ENCODE results near the gene ITCH. TPM values are rescaled to one million over a fixed set of nuclear protein-coding genes. Genes with fewer than 3 reads are reported as not detected.
"Not testable (repeated sequence)": the region's sequence is repeated elsewhere in the genome, so short reads cannot be mapped to it uniquely, and the experiment has no call there.

Gene ITCH
- polyA plus RNA-seq, 5 donors, result 28.0 to 49.2 (median 43.7) TPM

DNA sequence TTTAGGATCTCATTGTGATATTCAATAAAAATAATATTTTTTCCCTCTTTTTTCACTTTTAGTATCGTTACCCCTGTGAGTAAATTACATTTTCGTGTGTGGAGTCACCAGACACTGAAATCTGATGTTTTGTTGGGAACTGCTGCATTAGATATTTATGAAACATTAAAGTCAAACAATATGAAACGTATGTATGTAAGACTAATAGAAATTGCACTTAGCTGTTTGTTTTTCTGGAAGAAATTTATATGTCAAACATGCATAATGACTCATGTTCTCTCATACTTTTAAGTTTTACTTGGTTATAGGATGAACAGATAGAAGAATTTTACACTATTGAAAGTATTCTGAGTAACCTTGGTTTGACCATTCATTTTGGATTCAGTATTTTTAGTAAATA lies 49.4 kb downstream of the ITCH start:
- DNase-seq, result no peak

GRCh38 chr20:34414525-34414924 lies 51.5 kb downstream of the ITCH start:
- not testable (repeated sequence) for DNase-seq

- DNase-seq, result no peak
Observed at GRCh38 chr20:34415079-34415478, 52.0 kb downstream of the ITCH start.

DNA sequence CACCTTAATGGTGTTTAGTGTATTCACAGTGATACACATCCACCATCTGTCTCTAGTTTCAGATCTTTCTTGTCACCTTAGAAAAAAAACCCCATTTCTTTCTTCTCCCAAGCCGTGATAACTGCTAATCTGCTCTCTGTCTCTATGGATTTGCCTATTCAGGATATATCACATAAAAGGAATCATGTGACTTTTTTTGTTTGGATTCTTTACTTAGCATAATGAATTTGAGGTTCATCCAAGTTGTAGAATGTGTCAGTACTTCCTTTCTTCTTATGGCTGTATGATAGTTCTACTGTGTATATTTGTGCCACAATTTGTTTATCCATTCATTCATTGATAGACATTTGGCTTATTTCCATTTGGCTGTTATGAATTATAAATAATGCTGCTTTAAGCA lies 57.1 kb downstream of the ITCH start:
- DNase-seq, result peak in 1 of 2 donors; percentile 14

GRCh38 chr20:34420975-34421374 lies 57.9 kb downstream of the ITCH start:
- DNase-seq, result no peak

DNA sequence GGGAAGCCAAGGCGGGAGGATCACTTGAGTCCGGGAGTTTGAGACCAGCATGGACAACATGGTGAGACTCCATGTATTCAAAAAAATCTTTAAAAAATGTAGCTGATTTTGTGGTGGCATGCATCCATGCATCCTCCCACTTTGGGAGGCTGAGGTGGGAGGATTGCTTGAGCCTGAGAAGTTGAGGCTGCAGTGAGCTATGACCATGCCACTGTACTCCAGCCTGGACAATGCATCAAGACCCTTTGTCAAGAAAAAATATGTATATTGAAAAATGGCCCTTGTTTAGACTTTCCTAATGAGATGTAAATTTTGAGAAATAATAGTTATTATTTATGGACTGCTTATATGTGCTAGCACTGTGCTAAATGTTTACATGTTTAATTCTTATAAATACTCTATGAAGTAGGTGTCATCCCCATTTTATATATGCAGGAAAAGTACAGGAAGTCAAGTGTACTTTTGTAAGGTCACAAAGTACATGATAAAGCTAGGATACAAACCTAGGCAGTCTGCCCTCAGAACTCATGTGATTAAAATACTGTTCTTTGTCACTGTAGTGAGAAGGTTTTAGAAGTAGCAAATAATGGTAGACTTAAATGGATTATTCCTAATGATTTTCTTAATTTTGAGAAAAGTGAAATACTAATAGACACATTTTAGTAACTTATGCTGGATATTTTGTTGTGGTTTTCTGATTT lies 58.8 kb downstream of the ITCH start:
- no peak for DNase-seq

DNA sequence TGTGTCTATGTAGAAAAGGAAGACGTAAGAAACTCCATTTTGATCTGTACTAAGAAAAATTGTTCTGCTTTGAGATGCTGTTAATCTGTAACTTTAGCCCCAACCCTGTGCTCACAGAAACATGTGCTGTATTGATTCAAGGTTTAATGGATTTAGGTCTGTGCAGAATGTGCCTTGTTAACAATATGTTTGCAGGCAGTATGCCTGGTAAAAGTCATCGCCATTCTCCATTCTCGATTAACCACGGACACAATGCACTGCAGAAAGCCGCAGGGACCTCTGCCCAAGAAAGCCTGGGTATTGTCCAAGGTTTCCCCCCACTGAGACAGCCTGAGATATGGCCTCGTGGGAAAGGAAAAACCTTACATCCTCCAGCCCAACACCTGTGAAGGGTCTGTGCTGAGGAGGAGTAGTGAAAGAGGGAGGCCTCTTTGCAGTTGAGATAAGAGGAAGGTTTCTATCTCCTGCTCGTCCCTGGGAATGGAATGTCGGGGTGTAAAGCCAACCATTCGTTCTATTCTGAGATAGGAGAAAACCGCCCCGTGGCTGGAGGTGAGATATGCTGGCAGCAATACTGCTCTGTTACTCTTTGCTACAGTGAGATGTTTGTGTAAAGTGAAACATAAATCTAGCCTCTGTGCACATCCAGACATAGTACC lies 62.1 kb downstream of the ITCH start:
- DNase-seq, result not testable (repeated sequence)

DNA sequence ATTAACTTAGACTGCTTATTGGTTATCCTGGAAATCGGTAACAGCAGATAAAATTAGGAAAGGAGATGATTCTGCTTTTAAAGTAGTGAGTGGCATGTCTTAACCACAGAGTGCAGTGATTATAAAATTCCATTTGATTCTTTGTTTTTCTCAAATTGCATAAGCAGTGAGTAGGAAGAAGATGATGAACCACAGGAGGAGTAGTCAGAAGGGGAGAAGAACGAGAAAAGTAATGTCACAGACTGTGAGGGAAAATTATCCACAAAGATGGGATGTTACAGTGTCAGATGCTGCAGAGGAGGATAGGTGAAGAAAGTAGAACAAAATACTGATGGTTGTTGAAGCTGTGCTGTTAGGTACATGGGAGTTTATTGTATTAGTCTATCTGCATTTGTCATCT lies 63.0 kb downstream of the ITCH start:
- DNase-seq, result no peak

GRCh38 chr20:34427331-34427730 lies 64.3 kb downstream of the ITCH start:
- DNase-seq, result no peak

GRCh38 chr20:34427784-34428183 lies 64.7 kb downstream of the ITCH start:
- DNase-seq, result no peak

- DNase-seq, result no peak
Observed at GRCh38 chr20:34431168-34431567, 68.1 kb downstream of the ITCH start.

DNA sequence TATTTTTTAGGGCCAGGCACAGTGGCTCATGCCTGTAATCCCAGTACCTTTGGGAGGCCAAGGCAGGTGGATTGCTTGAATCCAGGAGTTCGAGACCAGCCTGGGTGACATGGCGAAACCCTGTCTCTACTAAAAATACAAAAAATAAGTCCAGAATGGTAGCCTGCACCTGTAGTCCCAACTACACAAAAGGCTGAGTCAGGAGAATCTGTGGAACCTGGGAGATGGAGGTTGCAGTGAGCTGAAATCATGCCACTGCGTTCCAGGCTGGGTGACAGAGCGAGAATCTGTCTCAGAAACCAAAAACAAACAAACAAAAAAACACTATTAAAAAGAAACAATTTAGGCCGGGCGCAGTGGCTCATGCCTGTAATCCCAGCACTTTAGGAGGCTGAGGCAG lies 69.6 kb downstream of the ITCH start:
- not testable (repeated sequence) for DNase-seq

GRCh38 chr20:34433391-34433790 lies 70.3 kb downstream of the ITCH start:
- DNase-seq, result no peak

GRCh38 chr20:34435589-34435988 lies 72.5 kb downstream of the ITCH start:
- no peak for DNase-seq

DNA sequence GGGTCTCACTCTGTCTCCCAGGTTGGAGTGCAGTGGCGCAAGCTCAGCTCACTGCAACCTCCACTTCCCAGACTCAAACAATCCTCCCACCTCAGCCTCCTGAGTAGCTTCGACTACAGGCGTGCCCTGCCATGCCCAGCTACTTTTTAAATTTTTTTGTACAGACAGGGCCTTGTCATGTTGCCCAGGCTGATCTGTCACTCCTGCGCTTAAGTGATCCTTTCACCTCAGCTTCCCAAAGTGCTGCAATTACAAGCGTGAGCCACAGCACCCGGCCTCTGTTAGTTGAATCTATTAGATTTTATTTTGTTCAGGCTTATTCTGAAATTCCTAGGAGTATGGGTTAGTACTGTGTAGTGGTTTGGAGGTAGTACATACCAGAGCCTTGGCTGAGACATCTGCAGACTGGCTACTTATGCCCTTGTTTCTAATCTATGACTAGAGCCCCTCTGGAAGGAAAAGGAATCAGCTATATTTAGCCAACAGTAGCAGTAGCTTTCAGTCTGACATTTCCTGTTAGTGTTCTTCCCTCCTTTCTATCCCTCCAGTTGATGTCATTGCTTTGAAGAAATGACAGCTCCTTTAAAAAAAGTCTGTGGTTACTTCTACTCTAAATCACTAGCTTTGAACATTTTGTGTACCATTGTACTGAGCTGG lies 74.4 kb downstream of the ITCH start:
- no peak for DNase-seq

DNA sequence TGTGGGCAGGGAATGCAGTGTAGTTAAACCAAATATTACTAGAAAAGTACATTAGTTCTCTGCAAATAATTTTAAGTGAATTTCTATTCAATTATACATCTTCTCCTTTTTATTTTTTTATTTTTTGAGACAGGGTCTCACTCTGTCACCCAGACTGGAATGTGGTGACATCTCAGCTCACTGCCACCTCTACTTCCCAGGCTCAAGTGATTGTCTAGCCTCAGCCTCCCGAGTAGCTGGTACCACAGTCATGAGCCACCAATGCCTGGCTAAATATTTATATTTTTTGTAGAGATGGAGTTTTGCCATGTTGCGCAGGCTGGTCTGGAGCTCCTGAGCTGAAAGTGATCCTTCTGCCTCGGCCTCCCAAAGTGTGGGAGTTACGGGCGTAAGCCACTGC lies 76.1 kb downstream of the ITCH start:
- DNase-seq, result no peak

GRCh38 chr20:34441423-34441822 lies 78.3 kb downstream of the ITCH start:
- not testable (repeated sequence) for DNase-seq

- no peak for DNase-seq
Observed at GRCh38 chr20:34443546-34443945, 80.5 kb downstream of the ITCH start.

DNA sequence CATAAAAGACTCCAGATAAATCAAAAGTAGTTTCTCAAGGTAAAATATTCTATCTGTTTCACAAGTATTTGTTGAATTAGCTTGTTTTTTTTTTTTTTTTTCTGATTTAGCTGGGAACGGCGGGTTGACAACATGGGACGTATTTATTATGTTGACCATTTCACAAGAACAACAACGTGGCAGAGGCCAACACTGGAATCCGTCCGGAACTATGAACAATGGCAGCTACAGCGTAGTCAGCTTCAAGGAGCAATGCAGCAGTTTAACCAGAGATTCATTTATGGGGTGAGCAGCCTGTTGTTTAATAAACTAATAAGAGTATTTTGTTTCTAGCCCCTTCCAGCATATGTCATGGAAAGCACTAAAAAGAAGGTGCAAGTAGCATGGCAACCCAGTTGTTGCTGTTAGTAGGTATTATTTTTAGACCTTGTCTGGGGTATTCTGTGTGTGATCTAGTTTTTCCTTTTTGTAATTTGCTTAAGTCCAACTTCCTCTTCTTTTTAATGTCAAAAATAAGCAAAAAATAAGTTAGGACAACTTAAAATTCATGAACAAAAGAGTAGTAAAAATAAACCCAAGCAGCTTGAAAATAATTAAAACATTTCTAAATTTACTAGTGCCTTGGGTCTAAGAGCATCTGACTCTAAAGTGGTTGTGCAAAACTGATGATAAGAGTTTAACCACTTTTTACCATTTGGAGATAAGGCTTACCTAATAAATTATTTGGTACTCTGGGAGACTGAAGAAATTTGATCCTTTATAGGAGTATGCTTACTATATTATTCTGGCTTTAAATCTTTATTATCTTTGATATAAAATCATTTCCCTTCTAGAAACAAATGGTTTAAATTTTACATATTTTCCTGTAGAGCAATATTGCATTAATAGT lies 82.3 kb downstream of the ITCH start:
- DNase-seq, result no peak

GRCh38 chr20:34448517-34448916 lies 85.4 kb downstream of the ITCH start:
- DNase-seq, result no peak

DNA sequence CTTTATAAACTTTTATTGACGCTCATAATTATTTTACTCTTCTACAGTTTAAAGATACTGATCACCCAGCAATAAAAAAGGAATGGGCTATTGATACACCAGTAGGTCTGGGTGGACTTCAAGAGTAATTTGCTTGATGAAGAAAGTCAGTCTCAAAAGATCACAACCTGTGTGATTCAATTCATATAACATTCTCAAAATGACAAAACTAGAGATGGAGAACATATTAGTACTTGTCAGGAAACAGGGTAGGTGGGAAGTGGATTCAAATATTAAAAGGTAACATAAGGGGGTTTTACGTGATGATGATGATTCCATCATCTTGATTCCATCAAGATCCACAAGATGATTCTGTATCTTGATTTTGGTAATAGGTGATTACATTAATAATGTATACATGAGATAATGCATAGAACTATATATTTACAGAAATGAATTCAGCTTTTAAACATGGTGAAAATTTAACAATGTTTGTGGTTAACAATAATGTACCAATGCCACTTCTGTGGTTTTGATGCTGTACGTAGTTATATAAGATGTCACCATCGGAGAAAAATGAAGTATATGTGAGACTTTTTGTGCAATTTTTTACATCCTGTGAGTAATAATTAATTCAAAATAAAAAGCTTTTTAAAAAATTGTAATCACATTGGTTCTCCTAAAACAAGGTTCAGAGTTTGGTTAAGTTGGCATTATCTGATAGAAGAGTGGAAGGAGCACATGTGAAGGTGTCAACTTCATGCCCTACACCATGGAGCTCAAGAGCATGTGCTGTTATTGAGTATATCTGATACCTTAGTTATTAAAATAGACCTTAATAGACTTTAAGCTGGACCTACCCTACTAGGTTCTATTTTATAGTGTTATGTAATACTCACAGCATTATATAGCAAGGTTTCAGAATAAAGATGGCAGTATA lies 86.9 kb downstream of the ITCH start:
- DNase-seq, result no peak

All from right lung (tissue), 5 donors.